Measurements from ENCODE around the gene ATP6AP2.

ATP6AP2 gene, protein sequence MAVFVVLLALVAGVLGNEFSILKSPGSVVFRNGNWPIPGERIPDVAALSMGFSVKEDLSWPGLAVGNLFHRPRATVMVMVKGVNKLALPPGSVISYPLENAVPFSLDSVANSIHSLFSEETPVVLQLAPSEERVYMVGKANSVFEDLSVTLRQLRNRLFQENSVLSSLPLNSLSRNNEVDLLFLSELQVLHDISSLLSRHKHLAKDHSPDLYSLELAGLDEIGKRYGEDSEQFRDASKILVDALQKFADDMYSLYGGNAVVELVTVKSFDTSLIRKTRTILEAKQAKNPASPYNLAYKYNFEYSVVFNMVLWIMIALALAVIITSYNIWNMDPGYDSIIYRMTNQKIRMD

GRCh38 chrX:40580537-40581335 is at the start of gene ATP6AP2:
TSS of gene ATP6AP2 (plus strand) at chrX:40580970. CDS start at chrX:40581066, 96 bp downstream.
- peak within 1 kb of the TSS; percentile 71 for H3K9ac ChIP-seq (ENCODE audit: low read depth, low read length, poor library complexity, severe bottlenecking)
- H4K20me1 ChIP-seq (ENCODE audit: insufficient read depth, low read length, poor library complexity, severe bottlenecking): peaks cover 9% of the 10 kb centered on the region
- H3F3A ChIP-seq (ENCODE audit: low read depth): no peaks in the 10 kb centered on the region
- peak within 1 kb of the TSS; percentile 81 for H3K4me2 ChIP-seq (ENCODE audit: low read depth, low read length, poor library complexity, severe bottlenecking)
- H3K9me2 ChIP-seq (replicated peaks; ENCODE audit: low read depth, low read length): no peaks in the 10 kb centered on the region
- TF ChIP-seq, protein P1, sequence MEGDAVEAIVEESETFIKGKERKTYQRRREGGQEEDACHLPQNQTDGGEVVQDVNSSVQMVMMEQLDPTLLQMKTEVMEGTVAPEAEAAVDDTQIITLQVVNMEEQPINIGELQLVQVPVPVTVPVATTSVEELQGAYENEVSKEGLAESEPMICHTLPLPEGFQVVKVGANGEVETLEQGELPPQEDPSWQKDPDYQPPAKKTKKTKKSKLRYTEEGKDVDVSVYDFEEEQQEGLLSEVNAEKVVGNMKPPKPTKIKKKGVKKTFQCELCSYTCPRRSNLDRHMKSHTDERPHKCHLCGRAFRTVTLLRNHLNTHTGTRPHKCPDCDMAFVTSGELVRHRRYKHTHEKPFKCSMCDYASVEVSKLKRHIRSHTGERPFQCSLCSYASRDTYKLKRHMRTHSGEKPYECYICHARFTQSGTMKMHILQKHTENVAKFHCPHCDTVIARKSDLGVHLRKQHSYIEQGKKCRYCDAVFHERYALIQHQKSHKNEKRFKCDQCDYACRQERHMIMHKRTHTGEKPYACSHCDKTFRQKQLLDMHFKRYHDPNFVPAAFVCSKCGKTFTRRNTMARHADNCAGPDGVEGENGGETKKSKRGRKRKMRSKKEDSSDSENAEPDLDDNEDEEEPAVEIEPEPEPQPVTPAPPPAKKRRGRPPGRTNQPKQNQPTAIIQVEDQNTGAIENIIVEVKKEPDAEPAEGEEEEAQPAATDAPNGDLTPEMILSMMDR (conservative IDR thresholded peaks at IDR 0.05; ENCODE audit: low read length): no peak
- TF ChIP-seq EZH2phosphoT487 (IDR thresholded peaks at IDR 0.05; ENCODE audit: borderline replicate concordance): no peak
- H3K9me3 ChIP-seq (ENCODE audit: insufficient read depth, low read depth, low read length): no peaks in the 10 kb centered on the region
- peak within 1 kb of the TSS; percentile 73 for H2AFZ ChIP-seq (ENCODE audit: low read length)
- no peaks in the 10 kb centered on the region for H3K27me3 ChIP-seq (ENCODE audit: insufficient read depth, low read length, poor library complexity, severe bottlenecking)
- peak within 1 kb of the TSS; percentile 82 for H3K4me3 ChIP-seq (ENCODE audit: low read length, poor library complexity, severe bottlenecking)
- peaks cover 27% of the 10 kb centered on the region for H3K79me2 ChIP-seq (ENCODE audit: insufficient read depth, low read length)
- H3K36me3 ChIP-seq (ENCODE audit: insufficient read depth, low read length): no peaks in the 10 kb centered on the region
- peaks cover 6% of the 10 kb centered on the region for H3K4me1 ChIP-seq (ENCODE audit: insufficient read depth, low read length, poor library complexity, severe bottlenecking)

- no peaks in the 10 kb centered on the region for H3K79me2 ChIP-seq (ENCODE audit: insufficient read depth, low read length)
- no peaks in the 10 kb centered on the region for H3K9me2 ChIP-seq (replicated peaks; ENCODE audit: low read depth, low read length)
- H3K9me3 ChIP-seq (ENCODE audit: insufficient read depth, low read depth, low read length): no peaks in the 10 kb centered on the region
- H3F3A ChIP-seq (ENCODE audit: low read depth): no peaks in the 10 kb centered on the region
- no peak for TF ChIP-seq EZH2phosphoT487 (IDR thresholded peaks at IDR 0.05; ENCODE audit: borderline replicate concordance)
- TF ChIP-seq, protein P1 (conservative IDR thresholded peaks at IDR 0.05; ENCODE audit: low read length): no peak
- no peaks in the 10 kb centered on the region for H3K27me3 ChIP-seq (ENCODE audit: insufficient read depth, low read length, poor library complexity, severe bottlenecking)
- no peaks in the 10 kb centered on the region for H4K20me1 ChIP-seq (ENCODE audit: insufficient read depth, low read length, poor library complexity, severe bottlenecking)
- no peak overlapping the region for H3K4me3 ChIP-seq (ENCODE audit: low read length, poor library complexity, severe bottlenecking)
- no peak overlapping the region for H2AFZ ChIP-seq (ENCODE audit: low read length)
- no peak overlapping the region for H3K9ac ChIP-seq (ENCODE audit: low read depth, low read length, poor library complexity, severe bottlenecking)
- H3K4me2 ChIP-seq (ENCODE audit: low read depth, low read length, poor library complexity, severe bottlenecking): no peak overlapping the region
- no peaks in the 10 kb centered on the region for H3K36me3 ChIP-seq (ENCODE audit: insufficient read depth, low read length)
- H3K4me1 ChIP-seq (ENCODE audit: insufficient read depth, low read length, poor library complexity, severe bottlenecking): no peaks in the 10 kb centered on the region
Measured at GRCh38 chrX:40531056-40531826, 49.5 kb upstream of the ATP6AP2 start.

DNA sequence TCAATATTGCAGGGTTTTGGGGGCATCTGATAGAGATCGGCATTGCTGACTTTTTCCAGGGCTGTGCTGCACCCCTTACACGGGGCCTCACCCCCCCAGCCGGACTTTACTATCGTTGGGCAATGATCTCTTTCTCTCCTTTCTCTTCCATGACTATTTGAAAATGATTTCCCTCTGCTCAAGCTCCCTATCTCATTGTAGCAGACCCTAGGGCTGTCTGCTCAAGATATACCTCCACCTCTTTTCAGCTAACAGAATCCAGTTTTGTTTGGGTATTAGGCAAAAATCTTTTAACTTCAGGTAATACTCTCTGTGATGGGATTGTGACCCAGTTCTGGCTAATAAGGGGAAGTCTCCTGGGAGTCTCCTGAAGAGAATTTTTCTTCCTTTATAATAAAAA is 43.5 kb upstream of the ATP6AP2 start:
- peaks cover 4% of the 10 kb centered on the region for H3K4me1 ChIP-seq (ENCODE audit: insufficient read depth, low read length, poor library complexity, severe bottlenecking)
- H2AFZ ChIP-seq (ENCODE audit: low read length): no peak overlapping the region
- no peaks in the 10 kb centered on the region for H4K20me1 ChIP-seq (ENCODE audit: insufficient read depth, low read length, poor library complexity, severe bottlenecking)
- no peaks in the 10 kb centered on the region for H3K9me2 ChIP-seq (replicated peaks; ENCODE audit: low read depth, low read length)
- no peaks in the 10 kb centered on the region for H3K27me3 ChIP-seq (ENCODE audit: insufficient read depth, low read length, poor library complexity, severe bottlenecking)
- H3K36me3 ChIP-seq (ENCODE audit: insufficient read depth, low read length): no peaks in the 10 kb centered on the region
- no peak overlapping the region for H3K4me2 ChIP-seq (ENCODE audit: low read depth, low read length, poor library complexity, severe bottlenecking)
- H3K9me3 ChIP-seq (ENCODE audit: insufficient read depth, low read depth, low read length): no peaks in the 10 kb centered on the region
- no peaks in the 10 kb centered on the region for H3F3A ChIP-seq (ENCODE audit: low read depth)
- no peak overlapping the region for H3K9ac ChIP-seq (ENCODE audit: low read depth, low read length, poor library complexity, severe bottlenecking)
- no peaks in the 10 kb centered on the region for H3K79me2 ChIP-seq (ENCODE audit: insufficient read depth, low read length)
- no peak overlapping the region for H3K4me3 ChIP-seq (ENCODE audit: low read length, poor library complexity, severe bottlenecking)
- TF ChIP-seq, protein P1 (conservative IDR thresholded peaks at IDR 0.05; ENCODE audit: low read length): no peak
- TF ChIP-seq EZH2phosphoT487 (IDR thresholded peaks at IDR 0.05; ENCODE audit: borderline replicate concordance): no peak
